Astrocyte of the spinal cord (primary cell): ENCODE measurements around the gene TRIM13.
A peak's percentile ranks its signal among the peaks of the same experiment; 100 is the strongest.

Source experiments
- DNase-seq: peaks from one replicate; pipeline ENCODE4 v3.0.0; 2011; ENCODE audit warnings: low read depth, low spot score
- H3K4me3 ChIP-seq: 2 replicates; pipeline ENCODE4 v1.5.1; 2011; ENCODE audit warnings: low read depth, mild to moderate bottlenecking, low read length, moderate library complexity
- in situ Hi-C: cut with HindIII; loops from 2 replicates; pipeline ENCODE4 v1.10.0; 2017; ENCODE audit warnings: low sequenced_read_pairs
- TF ChIP-seq, protein P1 (sequence below): IDR thresholded peaks from 2 replicates; pipeline ENCODE4 v1.5.1; 2012; ENCODE audit warnings: low read depth, mild to moderate bottlenecking, low read length, inconsistent platforms

The TRIM13 gene

DNA sequence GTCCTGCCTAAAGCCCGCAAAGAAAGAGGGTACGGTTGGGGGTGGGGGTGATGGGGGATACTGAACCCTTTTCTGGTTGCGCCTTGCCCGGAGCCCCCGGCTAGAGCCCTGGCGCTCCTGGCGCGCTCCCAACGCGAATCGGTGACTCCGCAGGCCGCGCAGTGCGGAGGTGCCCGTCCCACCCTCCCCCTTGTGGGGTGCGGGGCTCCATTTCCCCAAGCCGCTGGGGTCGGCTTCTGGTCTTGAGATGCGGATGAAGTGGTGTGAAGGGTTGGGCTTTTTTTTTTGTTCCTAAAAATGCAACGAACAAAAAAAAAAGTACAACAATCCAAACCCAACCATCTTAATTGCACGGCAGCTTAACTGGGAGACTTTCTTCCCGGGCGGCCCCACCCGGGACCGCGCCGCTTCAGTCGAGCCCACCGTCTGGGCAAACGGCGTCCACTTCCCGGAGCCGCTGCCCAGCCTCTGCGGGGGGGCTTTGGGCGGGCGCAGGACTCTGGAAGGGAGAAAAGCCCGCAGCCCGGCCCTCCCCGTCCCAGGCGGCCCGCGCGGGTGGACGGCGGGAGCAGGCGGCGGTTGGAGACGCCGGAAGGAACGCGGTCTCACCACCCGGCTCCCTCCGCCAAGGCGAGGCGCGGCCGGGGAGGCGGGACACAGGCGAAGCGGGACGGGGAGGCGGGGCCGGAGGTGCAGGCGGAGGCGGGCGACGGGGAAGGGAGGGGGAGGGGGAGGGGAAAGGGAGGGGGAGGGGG is 504 bp upstream of the TRIM13 start:
- peak overlapping the region; percentile 61 for H3K4me3 ChIP-seq
- TF ChIP-seq, protein P1, sequence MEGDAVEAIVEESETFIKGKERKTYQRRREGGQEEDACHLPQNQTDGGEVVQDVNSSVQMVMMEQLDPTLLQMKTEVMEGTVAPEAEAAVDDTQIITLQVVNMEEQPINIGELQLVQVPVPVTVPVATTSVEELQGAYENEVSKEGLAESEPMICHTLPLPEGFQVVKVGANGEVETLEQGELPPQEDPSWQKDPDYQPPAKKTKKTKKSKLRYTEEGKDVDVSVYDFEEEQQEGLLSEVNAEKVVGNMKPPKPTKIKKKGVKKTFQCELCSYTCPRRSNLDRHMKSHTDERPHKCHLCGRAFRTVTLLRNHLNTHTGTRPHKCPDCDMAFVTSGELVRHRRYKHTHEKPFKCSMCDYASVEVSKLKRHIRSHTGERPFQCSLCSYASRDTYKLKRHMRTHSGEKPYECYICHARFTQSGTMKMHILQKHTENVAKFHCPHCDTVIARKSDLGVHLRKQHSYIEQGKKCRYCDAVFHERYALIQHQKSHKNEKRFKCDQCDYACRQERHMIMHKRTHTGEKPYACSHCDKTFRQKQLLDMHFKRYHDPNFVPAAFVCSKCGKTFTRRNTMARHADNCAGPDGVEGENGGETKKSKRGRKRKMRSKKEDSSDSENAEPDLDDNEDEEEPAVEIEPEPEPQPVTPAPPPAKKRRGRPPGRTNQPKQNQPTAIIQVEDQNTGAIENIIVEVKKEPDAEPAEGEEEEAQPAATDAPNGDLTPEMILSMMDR = no peak
- in situ Hi-C loops = no loop called here
- peak; percentile 94 for DNase-seq

DNA sequence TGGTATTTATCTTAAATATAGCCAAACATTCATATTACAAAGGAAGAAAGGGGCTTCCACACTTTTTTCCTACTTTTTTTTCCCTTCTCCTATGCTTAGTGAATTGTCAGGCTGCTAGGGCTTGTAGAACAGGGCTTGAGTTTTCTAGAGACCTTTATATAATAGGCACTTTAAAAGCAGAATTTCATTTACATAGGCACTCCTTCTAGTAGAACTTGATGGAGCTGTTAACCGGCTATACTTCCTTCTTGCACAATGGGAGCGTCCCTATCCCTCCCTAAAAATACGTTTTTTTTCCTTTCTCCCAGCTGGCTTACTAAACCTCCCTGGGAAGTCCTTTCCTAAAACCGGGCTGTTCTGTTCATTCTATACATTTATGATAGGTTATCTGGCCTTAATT is 1.1 kb downstream of the TRIM13 start:
- peak overlapping the region; percentile 90 for H3K4me3 ChIP-seq
- TF ChIP-seq, protein P1 = no peak
- no peak for DNase-seq
- in situ Hi-C loops = no loop called here

DNA sequence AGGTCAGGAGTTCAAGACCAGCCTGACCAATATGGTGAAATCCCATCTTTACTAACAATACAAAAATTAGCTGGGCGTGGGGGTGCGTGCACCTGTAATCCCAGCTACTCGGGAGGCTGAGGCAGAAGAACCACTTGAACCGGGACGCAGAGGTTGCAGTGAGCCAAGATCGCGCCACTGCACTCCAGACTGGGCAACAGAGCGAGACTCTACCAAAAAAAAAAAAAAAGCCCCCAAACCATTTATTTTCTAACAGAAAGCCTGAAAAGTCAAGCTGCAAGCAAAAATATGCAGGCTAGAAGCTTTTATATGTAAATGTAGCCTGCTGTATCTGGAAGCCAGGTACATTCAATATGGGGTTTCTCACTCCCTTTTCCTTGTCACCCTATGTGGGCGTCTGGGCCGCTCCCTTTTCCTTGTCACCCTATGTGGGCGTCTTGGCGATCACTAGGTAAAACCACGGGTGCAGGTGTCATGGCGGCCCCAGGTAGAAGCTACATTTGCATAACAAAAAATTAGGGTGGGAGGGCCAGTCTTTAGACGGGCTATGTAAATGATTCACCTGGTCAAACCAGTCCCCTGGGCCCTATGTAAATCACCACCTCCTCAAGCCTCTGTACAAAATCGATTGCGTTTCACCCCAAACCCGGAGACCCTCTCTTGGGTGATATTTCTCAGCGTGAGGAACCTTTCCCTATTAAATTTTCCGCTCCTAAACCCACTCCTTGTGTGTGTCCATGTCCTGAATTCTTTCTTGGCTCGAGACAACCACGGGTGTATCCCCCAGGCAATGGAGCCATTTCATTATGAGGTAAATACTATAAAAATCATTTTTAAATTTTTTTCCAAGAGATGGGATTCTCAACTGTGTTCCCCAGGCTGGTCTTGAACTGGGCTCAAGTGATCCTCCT is 2.1 kb downstream of the TRIM13 start:
- in situ Hi-C loops = no loop called here
- H3K4me3 ChIP-seq = peak overlapping the region; percentile 90
- TF ChIP-seq, protein P1 = no peak
- DNase-seq = no peak

DNA sequence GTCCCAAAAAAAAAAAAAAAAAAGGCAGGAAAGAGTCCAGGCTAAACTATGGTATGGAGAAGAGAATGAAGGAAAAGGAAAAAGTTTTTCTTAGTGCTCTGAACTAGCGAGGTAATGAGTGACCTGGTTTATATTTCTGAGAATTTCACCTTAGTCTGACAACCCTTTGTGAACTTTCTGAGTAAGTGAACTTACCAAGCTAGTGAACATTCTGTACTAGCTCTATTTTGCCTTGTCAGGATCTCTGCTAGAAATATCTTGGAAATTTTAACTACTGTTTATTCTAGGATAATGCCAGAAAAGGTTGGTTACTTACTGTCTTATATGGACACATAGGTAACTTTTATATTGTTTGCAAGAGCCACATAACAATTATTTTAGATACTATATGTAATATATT is 4.4 kb downstream of the TRIM13 start:
- no peak overlapping the region for H3K4me3 ChIP-seq
- in situ Hi-C loops = no loop called here
- DNase-seq = no peak
- TF ChIP-seq, protein P1 = no peak

DNA sequence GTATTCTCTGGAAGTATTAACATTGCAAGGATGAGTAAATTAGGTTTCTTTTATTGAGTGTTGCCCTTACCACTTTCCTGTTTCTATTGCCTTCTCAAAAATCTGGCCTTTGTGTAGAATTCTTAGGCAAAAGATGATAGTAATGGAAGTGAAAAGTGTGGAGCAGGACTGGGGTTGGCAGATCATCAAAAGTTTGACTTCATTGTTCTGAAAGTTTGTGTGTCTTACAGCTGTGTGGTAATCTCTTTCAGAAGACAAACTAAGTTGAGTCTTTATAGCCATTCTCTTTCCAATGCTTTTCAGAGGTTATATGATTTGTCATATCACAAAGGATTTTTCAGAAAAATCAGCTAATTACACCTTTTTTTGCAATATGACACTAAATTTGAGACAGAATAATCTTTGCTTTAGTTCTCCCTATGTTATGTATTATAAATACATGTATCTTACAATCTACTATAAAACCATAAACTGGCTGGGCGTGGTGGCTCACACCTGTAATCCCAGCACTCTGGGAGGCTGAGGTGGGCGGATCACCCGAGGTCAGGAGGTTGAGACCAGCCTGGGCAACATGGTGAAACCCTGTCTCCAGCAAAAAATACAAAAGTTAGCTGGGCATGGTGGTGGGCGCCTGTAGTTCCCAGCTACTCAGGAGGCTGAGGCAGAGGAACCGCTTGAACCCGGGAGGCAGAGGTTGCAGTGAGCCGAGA is 9.7 kb downstream of the TRIM13 start:
- no peak overlapping the region for H3K4me3 ChIP-seq
- peak; percentile 36 for DNase-seq
- TF ChIP-seq, protein P1 = no peak
- in situ Hi-C loops = no loop called here

DNA sequence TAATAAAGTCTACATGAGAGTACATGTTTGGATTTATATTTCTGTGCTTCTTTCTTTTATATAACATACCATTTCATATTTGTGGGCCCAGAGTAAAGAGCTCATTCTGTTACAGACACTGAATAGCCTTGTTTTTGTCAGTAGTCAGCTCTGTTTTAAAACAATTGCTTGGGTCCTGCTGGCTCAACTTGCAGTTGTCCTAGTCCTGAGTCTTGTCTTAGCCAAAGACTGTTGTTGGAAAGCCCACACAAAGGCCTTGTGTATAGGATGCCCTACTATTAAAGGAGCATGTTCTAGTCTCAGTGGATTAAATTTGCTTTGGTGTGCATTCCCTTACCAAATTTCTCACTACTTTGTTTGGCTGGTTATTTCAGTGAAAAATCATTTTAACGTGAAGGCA is 14.6 kb downstream of the TRIM13 start:
- TF ChIP-seq, protein P1 = no peak
- in situ Hi-C loops = no loop called here
- no peak overlapping the region for H3K4me3 ChIP-seq
- DNase-seq = no peak
